SK-N-SH treated with all-trans-retinoic acid at 6 μM for 48 hours (cell line): ENCODE results near the gene DIPK1A.

Experiments
- ATAC-seq: fragments of 200-7000 bp; cut with Tn5 transposase; 3 replicates; pipeline ENCODE4 v1.9.1; 2020; ENCODE audit warnings: mild to moderate bottlenecking, moderate library complexity
- ARNTL ChIP-seq: fragments of 450-650 bp; formaldehyde crosslinking; IDR thresholded peaks from 2 replicates; pipeline ENCODE4 v1.5.0; 2020; ENCODE audit warnings: low read depth, mild to moderate bottlenecking, moderate library complexity, borderline replicate concordance
- BACH2 ChIP-seq: fragments of 250-450 bp; sonication (Bioruptor Pico); IDR thresholded peaks from 2 replicates; pipeline ENCODE4 v1.9.0; 2021; ENCODE audit warnings: mild to moderate bottlenecking, borderline replicate concordance
- CSDC2 ChIP-seq: fragments of 250-450 bp; sonication (Bioruptor Pico); IDR thresholded peaks from 2 replicates; pipeline ENCODE4 v1.5.0; 2020; ENCODE audit warnings: mild to moderate bottlenecking, moderate library complexity
- CSRNP3 ChIP-seq: fragments of 250-450 bp; sonication (Bioruptor Pico); IDR thresholded peaks from 2 replicates; pipeline ENCODE4 v1.5.1; 2021; ENCODE audit warnings: mild to moderate bottlenecking, moderate library complexity
- ESRRG ChIP-seq: fragments of 250-450 bp; sonication (Bioruptor Pico); IDR thresholded peaks from 2 replicates; pipeline ENCODE4 v1.6.1; 2021; ENCODE audit warnings: mild to moderate bottlenecking
- GLIS3 ChIP-seq: fragments of 250-450 bp; sonication (Bioruptor Pico); IDR thresholded peaks from 2 replicates; pipeline ENCODE4 v1.5.0; 2020; ENCODE audit warnings: mild to moderate bottlenecking, moderate library complexity
- OSR1 ChIP-seq: fragments of 250-450 bp; sonication (Bioruptor Pico); IDR thresholded peaks from 2 replicates; pipeline ENCODE4 v1.8.0; 2022; ENCODE audit warnings: moderate library complexity, mild to moderate bottlenecking, inconsistent platforms
- PATZ1 ChIP-seq: fragments of 250-450 bp; sonication (Bioruptor Pico); IDR thresholded peaks from 2 replicates; pipeline ENCODE4 v1.8.0; 2020; ENCODE audit warnings: mild to moderate bottlenecking, moderate library complexity, borderline replicate concordance
- PPARA ChIP-seq: fragments of 250-450 bp; sonication (Bioruptor Pico); IDR thresholded peaks from 2 replicates; pipeline ENCODE4 v1.5.0; 2020; ENCODE audit warnings: mild to moderate bottlenecking, borderline replicate concordance
- RARB ChIP-seq: fragments of 250-450 bp; sonication (Bioruptor Pico); IDR thresholded peaks from 2 replicates; pipeline ENCODE4 v1.8.0; 2021; ENCODE audit warnings: mild to moderate bottlenecking, moderate library complexity
- SNAI2 ChIP-seq: fragments of 250-450 bp; sonication (Bioruptor Pico); IDR thresholded peaks from 2 replicates; pipeline ENCODE4 v1.5.0; 2020; ENCODE audit warnings: mild to moderate bottlenecking, moderate library complexity
- TCF4 ChIP-seq: fragments of 250-450 bp; sonication (Bioruptor Pico); IDR thresholded peaks from 2 replicates; pipeline ENCODE4 v1.8.0; 2021; ENCODE audit warnings: mild to moderate bottlenecking, moderate library complexity, borderline replicate concordance
- TOX ChIP-seq: fragments of 250-450 bp; sonication (Bioruptor Pico); IDR thresholded peaks from 2 replicates; pipeline ENCODE4 v1.8.0; 2021; ENCODE audit warnings: mild to moderate bottlenecking, moderate library complexity, borderline replicate concordance
- ZC3H10 ChIP-seq: fragments of 250-450 bp; sonication (Bioruptor Pico); IDR thresholded peaks from 2 replicates; pipeline ENCODE4 v1.5.1; 2021; ENCODE audit warnings: mild to moderate bottlenecking, moderate library complexity
- ZFP3 ChIP-seq: fragments of 250-450 bp; sonication (Bioruptor Pico); IDR thresholded peaks from 2 replicates; pipeline ENCODE4 v1.5.0; 2020; ENCODE audit warnings: mild to moderate bottlenecking, moderate library complexity
- ZFP30 ChIP-seq: fragments of 450-650 bp; formaldehyde crosslinking; IDR thresholded peaks from 2 replicates; pipeline ENCODE4 v1.5.0; 2022; ENCODE audit warnings: mild to moderate bottlenecking, moderate library complexity
- ZNF565 ChIP-seq: fragments of 450-650 bp; formaldehyde crosslinking; conservative IDR thresholded peaks from 2 replicates; pipeline ENCODE4 v1.5.0; 2020; ENCODE audit warnings: low read depth, mild to moderate bottlenecking, moderate library complexity
- ZNF70 ChIP-seq: fragments of 450-650 bp; formaldehyde crosslinking; IDR thresholded peaks from 2 replicates; pipeline ENCODE4 v1.5.0; 2020; ENCODE audit warnings: mild to moderate bottlenecking, moderate library complexity
- ZNF8 ChIP-seq: fragments of 450-650 bp; formaldehyde crosslinking; IDR thresholded peaks from 2 replicates; pipeline ENCODE4 v1.5.0; 2020; ENCODE audit warnings: mild to moderate bottlenecking, moderate library complexity
- TF ChIP-seq, protein P1 (sequence below): fragments of 250-450 bp; sonication (Bioruptor Pico); IDR thresholded peaks from 2 replicates; pipeline ENCODE4 v1.8.0; 2021; ENCODE audit warnings: low read depth, mild to moderate bottlenecking, moderate library complexity, borderline replicate concordance
- TF ChIP-seq, protein P2 (sequence below): fragments of 250-450 bp; sonication (Bioruptor Pico); IDR thresholded peaks from 2 replicates; pipeline ENCODE4 v1.5.1; 2020; ENCODE audit warnings: low read depth, mild to moderate bottlenecking, moderate library complexity

The DIPK1A gene

DNA sequence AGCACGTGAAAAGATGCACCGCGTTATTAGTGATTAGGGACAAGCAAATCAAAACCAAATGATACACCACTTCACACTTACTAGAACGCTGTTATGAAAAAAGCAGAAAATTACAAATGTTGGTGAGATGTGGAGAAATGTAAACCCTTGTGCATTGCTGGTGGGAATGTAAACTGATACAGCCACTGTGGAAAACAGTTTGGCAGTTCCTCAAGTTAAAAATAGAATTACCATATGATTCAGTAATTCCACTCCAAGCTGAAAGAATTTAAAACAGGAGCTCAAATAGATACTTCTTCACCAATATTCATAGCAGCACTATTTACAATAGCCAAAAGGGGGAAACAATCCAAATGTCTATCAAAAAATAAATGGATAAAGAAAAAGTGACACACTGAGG is 166.1 kb downstream of the DIPK1A start:
- TF ChIP-seq PATZ1 (CRISPR knock-in tag) (no peak), ESRRG (CRISPR knock-in tag) (no peak), CSRNP3 (no peak), ZFP30 (CRISPR knock-in tag) (no peak), ZFP3 (CRISPR knock-in tag) (no peak), OSR1 (CRISPR knock-in tag) (no peak)
- TF ChIP-seq, protein P1, sequence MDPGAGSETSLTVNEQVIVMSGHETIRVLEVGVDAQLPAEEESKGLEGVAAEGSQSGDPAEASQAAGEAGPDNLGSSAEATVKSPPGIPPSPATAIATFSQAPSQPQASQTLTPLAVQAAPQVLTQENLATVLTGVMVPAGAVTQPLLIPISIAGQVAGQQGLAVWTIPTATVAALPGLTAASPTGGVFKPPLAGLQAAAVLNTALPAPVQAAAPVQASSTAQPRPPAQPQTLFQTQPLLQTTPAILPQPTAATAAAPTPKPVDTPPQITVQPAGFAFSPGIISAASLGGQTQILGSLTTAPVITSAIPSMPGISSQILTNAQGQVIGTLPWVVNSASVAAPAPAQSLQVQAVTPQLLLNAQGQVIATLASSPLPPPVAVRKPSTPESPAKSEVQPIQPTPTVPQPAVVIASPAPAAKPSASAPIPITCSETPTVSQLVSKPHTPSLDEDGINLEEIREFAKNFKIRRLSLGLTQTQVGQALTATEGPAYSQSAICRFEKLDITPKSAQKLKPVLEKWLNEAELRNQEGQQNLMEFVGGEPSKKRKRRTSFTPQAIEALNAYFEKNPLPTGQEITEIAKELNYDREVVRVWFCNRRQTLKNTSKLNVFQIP (CRISPR knock-in tag): no peak
- TF ChIP-seq, protein P2, sequence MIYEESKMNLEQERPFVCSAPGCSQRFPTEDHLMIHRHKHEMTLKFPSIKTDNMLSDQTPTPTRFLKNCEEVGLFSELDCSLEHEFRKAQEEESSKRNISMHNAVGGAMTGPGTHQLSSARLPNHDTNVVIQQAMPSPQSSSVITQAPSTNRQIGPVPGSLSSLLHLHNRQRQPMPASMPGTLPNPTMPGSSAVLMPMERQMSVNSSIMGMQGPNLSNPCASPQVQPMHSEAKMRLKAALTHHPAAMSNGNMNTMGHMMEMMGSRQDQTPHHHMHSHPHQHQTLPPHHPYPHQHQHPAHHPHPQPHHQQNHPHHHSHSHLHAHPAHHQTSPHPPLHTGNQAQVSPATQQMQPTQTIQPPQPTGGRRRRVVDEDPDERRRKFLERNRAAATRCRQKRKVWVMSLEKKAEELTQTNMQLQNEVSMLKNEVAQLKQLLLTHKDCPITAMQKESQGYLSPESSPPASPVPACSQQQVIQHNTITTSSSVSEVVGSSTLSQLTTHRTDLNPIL (CRISPR knock-in tag): no peak
- TF ChIP-seq, all 23 proteins: peak for 0
- ATAC-seq: peak; percentile 51; the same call in 2 of the 3 replicates

GRCh38 chr1:92792340-92792782 is 168.9 kb downstream of the DIPK1A start:
- no peak for ATAC-seq
- no peak for TF ChIP-seq RARB (CRISPR knock-in tag)
- no peak for TF ChIP-seq TCF4 (CRISPR knock-in tag)
- TF ChIP-seq ZNF8 (CRISPR knock-in tag): no peak
- TF ChIP-seq SNAI2: no peak
- no peak for TF ChIP-seq ZFP30 (CRISPR knock-in tag)
- no peak for TF ChIP-seq TOX
- no peak for TF ChIP-seq PPARA (CRISPR knock-in tag)
- no peak for TF ChIP-seq GLIS3 (CRISPR knock-in tag)
- no peak for TF ChIP-seq BACH2 (CRISPR knock-in tag)
- TF ChIP-seq OSR1 (CRISPR knock-in tag): no peak
- TF ChIP-seq CSDC2: no peak
- no peak for TF ChIP-seq ESRRG (CRISPR knock-in tag)
- TF ChIP-seq ZNF565 (CRISPR knock-in tag): no peak
- TF ChIP-seq ZC3H10 (CRISPR knock-in tag): no peak
- no peak for TF ChIP-seq CSRNP3
- TF ChIP-seq ZNF70 (CRISPR knock-in tag): no peak
- no peak for TF ChIP-seq ARNTL (CRISPR knock-in tag)
- no peak for TF ChIP-seq ZFP3 (CRISPR knock-in tag)
- TF ChIP-seq, protein P2 (CRISPR knock-in tag): no peak
